Measurements from ENCODE around the gene TENT5D. TPM values are rescaled to one million over a fixed set of nuclear protein-coding genes. Genes with fewer than 3 reads are reported as not detected.

The TENT5D gene
- total RNA-seq, 3 donors from 2014 or later (not counting 1 experiment from before 2014, with no cell fraction given), result not detected

DNA sequence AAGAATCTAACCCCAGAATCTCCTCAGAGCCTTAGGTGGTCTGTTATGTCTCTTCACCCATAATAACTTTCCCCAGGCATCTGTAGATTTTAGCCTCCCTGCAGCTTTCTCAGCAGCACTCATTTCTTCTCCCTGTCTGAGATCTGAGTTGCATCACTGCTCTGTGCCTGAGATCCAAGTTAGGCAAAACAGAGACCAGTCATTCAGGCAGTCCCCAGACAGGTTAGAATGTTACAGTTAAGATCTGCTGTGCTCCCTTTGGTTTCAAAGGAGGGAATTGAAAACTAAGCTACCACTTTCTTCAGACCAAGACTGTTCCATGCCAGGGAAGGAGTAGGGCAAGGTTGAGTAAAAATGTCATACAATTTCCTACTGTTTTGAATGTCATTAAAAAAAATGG, 65.3 kb downstream of the TENT5D start:
- no peaks in the 10 kb centered on the region for H3K4me1 Mint-ChIP-seq
- no peak for DNase-seq
- ATAC-seq, result no peak

DNA sequence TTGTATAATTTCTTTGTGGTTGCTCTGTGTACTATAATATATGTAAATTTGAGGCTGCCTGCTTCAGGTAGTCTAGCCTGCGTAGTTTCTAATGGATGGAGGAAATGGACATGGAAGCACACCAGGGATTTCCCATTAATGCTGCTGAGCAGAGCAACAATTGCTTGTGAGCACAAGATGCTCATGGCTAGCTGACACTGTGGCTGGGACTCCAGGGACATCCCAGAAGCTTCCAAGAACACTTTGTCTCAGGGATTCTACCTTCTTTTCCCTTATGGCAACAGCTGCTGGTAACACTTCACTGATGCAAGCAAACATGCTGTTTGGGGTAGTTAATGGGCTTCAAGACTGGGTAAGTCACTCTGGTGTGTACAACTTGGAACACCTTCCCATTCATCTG, 66.1 kb downstream of the TENT5D start:
- H3K4me1 Mint-ChIP-seq, result no peaks in the 10 kb centered on the region
- no peaks in the 10 kb centered on the region for H3K36me3 ChIP-seq (ENCODE audit: control insufficient read depth, insufficient read depth, low read length)
- 75% methylated on average over 1 of the region's 1 CpG for WGBS (ENCODE audit: insufficient coverage)

More for the DNA sequence above, 65.3 kb downstream of the TENT5D start:
- no peaks in the 10 kb centered on the region for H3K36me3 ChIP-seq (ENCODE audit: control insufficient read depth, insufficient read depth, low read length)
- H3K4me3 ChIP-seq (ENCODE audit: low read length), result no peak overlapping the region
- H3K27me3 ChIP-seq (ENCODE audit: control insufficient read depth, insufficient read depth, low read length), result no peaks in the 10 kb centered on the region
- Mint-ChIP-seq H3K9me3 (peaks cover 0 to 3% of the 10 kb centered on the region in 2 donors), H3K27me3 (ENCODE audit: low read depth in 2 of 2) (no peaks in the 10 kb centered on the region), H3K4me3 (no peak overlapping the region), H3K27ac (no peak overlapping the region), H3K36me3 (no peaks in the 10 kb centered on the region)
- intact Hi-C loops (cut with micrococcal nuclease), result no loop called here
- H3K9me3 ChIP-seq (ENCODE audit: control insufficient read depth, insufficient read depth, low read length), result peaks cover 2% of the 10 kb centered on the region
- TF ChIP-seq, protein P1, sequence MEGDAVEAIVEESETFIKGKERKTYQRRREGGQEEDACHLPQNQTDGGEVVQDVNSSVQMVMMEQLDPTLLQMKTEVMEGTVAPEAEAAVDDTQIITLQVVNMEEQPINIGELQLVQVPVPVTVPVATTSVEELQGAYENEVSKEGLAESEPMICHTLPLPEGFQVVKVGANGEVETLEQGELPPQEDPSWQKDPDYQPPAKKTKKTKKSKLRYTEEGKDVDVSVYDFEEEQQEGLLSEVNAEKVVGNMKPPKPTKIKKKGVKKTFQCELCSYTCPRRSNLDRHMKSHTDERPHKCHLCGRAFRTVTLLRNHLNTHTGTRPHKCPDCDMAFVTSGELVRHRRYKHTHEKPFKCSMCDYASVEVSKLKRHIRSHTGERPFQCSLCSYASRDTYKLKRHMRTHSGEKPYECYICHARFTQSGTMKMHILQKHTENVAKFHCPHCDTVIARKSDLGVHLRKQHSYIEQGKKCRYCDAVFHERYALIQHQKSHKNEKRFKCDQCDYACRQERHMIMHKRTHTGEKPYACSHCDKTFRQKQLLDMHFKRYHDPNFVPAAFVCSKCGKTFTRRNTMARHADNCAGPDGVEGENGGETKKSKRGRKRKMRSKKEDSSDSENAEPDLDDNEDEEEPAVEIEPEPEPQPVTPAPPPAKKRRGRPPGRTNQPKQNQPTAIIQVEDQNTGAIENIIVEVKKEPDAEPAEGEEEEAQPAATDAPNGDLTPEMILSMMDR (IDR thresholded peaks at IDR 0.05), result no peak
- H3K4me1 ChIP-seq (ENCODE audit: control insufficient read depth, insufficient read depth, low read length), result no peaks in the 10 kb centered on the region
- no peak overlapping the region for H3K27ac ChIP-seq (ENCODE audit: low read length)

DNA sequence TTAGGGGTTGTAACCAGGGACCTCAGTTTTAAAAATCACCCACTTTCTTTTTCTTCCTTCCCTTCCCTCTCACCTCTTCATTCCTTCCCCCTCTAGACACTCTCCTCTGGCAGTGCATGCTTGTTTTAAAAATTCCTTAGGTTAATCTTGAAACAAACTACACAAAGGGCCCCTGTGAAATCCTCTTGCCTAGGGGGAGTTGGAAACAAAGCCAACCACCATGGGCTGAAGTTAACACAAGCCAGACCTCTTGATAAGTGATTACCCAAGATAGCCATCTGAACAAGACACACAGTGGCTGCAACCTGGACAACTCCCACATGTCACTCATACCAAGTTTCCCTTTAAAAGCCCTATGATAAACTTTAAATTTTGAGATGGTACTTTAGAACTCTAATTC, 68.9 kb downstream of the TENT5D start:
- no peaks in the 10 kb centered on the region for H3K27me3 ChIP-seq (ENCODE audit: control insufficient read depth, insufficient read depth, low read length)
- H3K4me3 Mint-ChIP-seq, result no peak overlapping the region
- TF ChIP-seq, protein P1 (IDR thresholded peaks at IDR 0.05), result no peak

More for the DNA sequence above, 66.1 kb downstream of the TENT5D start:
- Mint-ChIP-seq H3K36me3 (no peaks in the 10 kb centered on the region), H3K4me3 (no peak overlapping the region), H3K27me3 (ENCODE audit: low read depth in 2 of 2) (no peaks in the 10 kb centered on the region), H3K27ac (no peak overlapping the region), H3K9me3 (peaks cover 0 to 3% of the 10 kb centered on the region in 2 donors)
- Histone ChIP-seq H3K27ac (ENCODE audit: low read length) (no peak overlapping the region), H3K4me3 (ENCODE audit: low read length) (no peak overlapping the region), H3K9me3 (ENCODE audit: control insufficient read depth, insufficient read depth, low read length) (peaks cover 2% of the 10 kb centered on the region), H3K4me1 (ENCODE audit: control insufficient read depth, insufficient read depth, low read length) (no peaks in the 10 kb centered on the region), H3K27me3 (ENCODE audit: control insufficient read depth, insufficient read depth, low read length) (no peaks in the 10 kb centered on the region)
- DNase-seq (no peak), ATAC-seq (no peak)
- intact Hi-C loops (cut with micrococcal nuclease), result no loop called here
- TF ChIP-seq, protein P1 (IDR thresholded peaks at IDR 0.05), result no peak

More for the DNA sequence above, 68.9 kb downstream of the TENT5D start:
- intact Hi-C loops (cut with micrococcal nuclease), result no loop called here
- Histone ChIP-seq H3K9me3 (ENCODE audit: control insufficient read depth, insufficient read depth, low read length) (peaks cover 2% of the 10 kb centered on the region), H3K4me1 (ENCODE audit: control insufficient read depth, insufficient read depth, low read length) (no peaks in the 10 kb centered on the region), H3K36me3 (ENCODE audit: control insufficient read depth, insufficient read depth, low read length) (no peaks in the 10 kb centered on the region), H3K27ac (ENCODE audit: low read length) (no peak overlapping the region), H3K4me3 (ENCODE audit: low read length) (no peak overlapping the region)
- Mint-ChIP-seq H3K27ac (no peak overlapping the region), H3K4me1 (no peaks in the 10 kb centered on the region), H3K36me3 (no peaks in the 10 kb centered on the region), H3K27me3 (ENCODE audit: low read depth in 2 of 2) (no peaks in the 10 kb centered on the region), H3K9me3 (peaks cover 0 to under 1% of the 10 kb centered on the region in 2 donors)
- ATAC-seq (no peak), DNase-seq (no peak)
